Measurements from ENCODE around the gene MAGI1.
"Not testable (repeated sequence)": the region's sequence is repeated elsewhere in the genome, so short reads cannot be mapped to it uniquely, and the experiment has no call there.

MAGI1 gene

DNA sequence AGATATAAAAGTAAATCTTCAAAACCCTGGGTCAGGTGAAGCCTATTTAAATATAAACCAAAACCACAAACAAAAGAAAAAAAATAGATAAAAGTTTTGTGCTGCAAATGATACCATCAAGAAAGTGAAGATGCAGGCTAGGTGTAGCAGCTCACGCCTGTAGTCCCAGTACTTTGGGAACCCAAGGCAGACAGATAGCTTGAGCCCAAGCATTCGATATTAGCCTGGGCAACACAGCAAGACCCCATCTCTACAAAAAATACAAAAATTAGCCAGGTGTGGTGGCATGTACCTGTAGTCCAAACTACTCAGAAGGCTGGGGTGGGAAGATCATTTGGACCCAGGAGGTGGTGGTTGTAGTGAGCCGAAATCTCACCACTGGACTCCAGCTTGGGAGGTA is 164.8 kb downstream of the MAGI1 start:
- no peak for DNase-seq (ENCODE audit: low read depth)

GRCh38 chr3:65873028-65873427 is 165.7 kb downstream of the MAGI1 start:
- DNase-seq (ENCODE audit: low read depth), result no peak

GRCh38 chr3:65871305-65872141 is 167.2 kb downstream of the MAGI1 start:
- no peak for DNase-seq (ENCODE audit: low read depth)

GRCh38 chr3:65869798-65870197 is 168.9 kb downstream of the MAGI1 start:
- no peak for DNase-seq (ENCODE audit: low read depth)

- no peak for DNase-seq (ENCODE audit: low read depth)
These were observed 171.1 kb downstream of the MAGI1 start for GRCh38 chr3:65867463-65868210.

- no peak for DNase-seq (ENCODE audit: low read depth)
These were observed 174.3 kb downstream of the MAGI1 start for GRCh38 chr3:65864357-65864904.

DNA sequence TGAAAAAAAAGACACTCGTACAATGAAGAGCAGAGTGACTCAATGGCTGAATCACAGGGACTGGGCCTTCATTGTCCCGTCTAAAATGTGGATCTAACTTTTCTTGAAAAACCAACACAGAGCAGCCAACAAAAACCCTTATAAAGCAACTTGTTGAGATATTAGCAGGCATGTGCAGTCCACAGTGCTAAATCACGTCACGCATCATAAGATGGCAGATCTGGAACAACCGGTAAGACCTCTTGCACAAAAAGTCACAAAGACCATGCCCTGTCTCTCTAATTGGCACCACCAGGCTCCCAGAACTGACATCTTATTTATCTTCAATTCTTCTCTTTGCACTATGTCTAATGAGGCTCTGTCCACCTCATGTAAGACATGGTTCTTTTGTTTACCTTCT is 177.0 kb downstream of the MAGI1 start:
- no peak for DNase-seq (ENCODE audit: low read depth)

DNA sequence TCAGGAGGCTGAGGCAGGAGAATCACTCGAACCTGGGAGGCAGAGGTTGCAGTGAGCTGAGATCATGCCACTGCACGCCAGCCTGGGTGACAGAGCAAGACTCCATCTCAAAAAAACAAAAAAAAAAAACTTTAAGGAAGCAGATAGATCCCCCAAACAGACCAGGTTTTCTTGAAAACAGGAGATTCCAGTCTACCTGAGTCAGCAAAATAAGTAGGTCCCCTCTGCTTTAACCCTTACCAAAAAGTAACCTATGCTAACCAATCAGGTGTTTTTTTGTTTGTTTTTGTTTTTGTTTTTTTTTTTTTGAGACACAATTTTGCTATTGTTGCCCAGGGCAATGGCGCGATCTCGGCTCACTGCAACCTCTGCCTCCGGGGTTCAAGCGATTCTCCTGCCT is 179.1 kb downstream of the MAGI1 start:
- DNase-seq (ENCODE audit: low read depth), result not testable (repeated sequence)

GRCh38 chr3:65858749-65859148 is 180.0 kb downstream of the MAGI1 start:
- DNase-seq (ENCODE audit: low read depth), result no peak

DNA sequence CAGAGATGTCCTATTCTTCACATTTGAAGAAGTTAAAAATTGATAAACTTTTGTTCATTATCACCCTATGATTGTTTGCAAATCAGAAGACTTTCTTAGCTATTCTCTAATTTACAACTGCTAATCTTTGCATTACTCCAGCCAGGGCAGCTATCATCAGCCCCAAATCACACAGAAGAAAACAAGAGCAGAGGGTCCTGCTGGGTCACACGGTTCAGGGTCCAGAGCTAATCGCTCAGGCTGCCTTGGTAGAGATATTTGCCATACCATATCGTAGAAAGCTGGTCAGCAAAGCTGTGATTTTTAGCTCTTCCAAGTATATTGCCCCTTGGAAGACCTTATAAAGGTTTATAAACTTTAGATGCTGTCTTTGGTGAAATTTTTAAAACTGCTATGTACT is 181.4 kb downstream of the MAGI1 start:
- DNase-seq (ENCODE audit: low read depth), result no peak

DNA sequence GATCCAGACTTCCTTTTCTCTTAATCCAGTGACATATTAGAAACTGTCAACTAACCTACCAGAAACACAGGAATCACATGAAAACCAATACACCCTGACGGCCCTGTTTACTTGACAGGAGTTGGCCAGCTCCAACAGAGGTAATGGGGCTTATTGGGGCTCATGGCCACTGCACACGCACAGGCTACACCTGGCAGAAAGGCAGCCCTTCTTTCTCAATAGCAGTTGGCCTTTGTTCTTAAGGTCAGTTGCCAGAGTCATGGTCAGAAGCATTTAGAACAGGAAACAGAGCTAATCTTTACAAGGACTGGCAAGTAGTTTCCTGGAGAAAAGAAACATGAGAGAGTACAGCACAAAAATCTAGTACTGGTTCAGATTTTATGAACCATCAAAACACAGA is 181.8 kb downstream of the MAGI1 start:
- DNase-seq (ENCODE audit: low read depth), result no peak

- no peak for DNase-seq (ENCODE audit: low read depth)
These were observed 183.2 kb downstream of the MAGI1 start for GRCh38 chr3:65855370-65856100.

- no peak for DNase-seq (ENCODE audit: low read depth)
These were observed 184.0 kb downstream of the MAGI1 start for GRCh38 chr3:65854606-65855304.

- DNase-seq (ENCODE audit: low read depth), result peak; percentile 69
These were observed 186.9 kb downstream of the MAGI1 start for GRCh38 chr3:65851827-65852226.

DNA sequence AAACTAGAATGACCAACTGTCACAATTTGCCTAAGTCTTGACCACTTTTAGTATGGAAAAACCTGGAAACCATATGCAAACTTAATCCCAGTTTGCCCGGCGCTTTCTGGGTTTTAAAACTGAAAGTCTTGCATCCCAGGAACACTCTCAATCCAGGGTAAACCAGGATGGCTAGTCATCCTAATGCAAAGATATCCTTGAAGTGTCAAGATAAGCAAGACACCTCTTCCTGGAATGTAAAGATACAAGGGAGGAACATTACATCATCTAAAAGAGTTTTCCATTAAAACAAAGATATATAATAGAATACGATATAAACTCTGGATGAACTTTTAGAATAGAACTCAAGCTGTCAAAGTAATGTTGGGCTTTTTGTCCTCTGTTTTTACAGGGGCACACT is 188.5 kb downstream of the MAGI1 start:
- DNase-seq (ENCODE audit: low read depth), result no peak

- no peak for DNase-seq (ENCODE audit: low read depth)
These were observed 190.7 kb downstream of the MAGI1 start for GRCh38 chr3:65848024-65848423.

DNA sequence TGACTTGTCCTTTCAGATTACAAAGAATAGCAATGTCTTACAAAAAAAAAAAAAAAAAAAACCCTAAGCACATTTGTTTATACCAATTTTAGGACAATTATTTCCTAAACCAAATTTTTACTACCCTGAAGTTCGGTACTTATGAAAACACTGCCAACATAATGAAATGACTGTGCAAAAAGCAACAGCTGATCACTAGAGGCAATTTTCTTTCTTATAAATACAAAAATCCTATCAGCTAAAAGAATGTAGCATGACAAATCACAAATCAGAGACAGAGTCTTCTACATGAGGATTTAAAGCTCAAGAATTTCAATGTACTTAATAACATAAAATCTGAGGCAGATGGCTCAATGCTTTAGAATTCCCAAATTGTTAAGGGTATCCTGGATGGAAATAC is 191.8 kb downstream of the MAGI1 start:
- DNase-seq (ENCODE audit: low read depth), result no peak

DNA sequence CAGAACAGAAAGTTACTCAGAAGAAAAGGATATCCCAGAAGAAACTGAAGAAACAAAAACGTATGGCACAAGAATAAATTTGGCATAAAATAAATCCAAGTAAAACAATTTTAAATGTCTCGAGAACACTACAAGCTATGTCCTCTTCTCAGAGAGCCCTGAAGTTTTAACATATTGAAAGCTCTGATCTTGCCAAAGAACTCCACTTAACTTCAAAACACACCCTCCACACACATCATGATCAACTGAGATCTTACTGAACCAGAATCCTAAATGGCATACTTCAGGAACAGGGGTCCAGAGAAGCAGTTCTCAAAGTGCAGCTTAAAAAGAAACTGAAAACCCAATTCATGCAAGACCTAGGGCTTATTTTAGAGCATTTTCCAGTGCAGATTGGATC is 194.3 kb downstream of the MAGI1 start:
- no peak for DNase-seq (ENCODE audit: low read depth)

DNA sequence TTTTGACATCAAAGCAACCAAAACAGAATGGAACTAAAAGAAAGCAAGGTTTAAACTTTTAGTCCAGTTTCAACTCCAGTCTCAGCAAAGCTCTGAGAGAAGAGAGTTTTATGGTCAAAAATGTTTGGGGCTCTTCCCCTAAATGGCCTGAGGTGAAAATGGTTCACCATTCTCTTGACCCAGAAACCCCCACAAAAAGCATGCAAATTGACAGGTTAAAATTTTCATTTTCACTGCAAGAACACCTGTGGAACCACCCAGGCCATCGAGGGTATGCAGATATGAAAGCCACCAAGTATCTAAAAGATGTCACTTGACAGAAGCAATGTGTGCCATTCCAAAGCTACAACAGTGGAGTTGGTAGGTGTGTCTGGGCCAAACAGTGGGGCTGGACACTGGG is 195.0 kb downstream of the MAGI1 start:
- DNase-seq (ENCODE audit: low read depth), result no peak

GRCh38 chr3:65837604-65838003 is 201.1 kb downstream of the MAGI1 start:
- DNase-seq (ENCODE audit: low read depth), result no peak

DNA sequence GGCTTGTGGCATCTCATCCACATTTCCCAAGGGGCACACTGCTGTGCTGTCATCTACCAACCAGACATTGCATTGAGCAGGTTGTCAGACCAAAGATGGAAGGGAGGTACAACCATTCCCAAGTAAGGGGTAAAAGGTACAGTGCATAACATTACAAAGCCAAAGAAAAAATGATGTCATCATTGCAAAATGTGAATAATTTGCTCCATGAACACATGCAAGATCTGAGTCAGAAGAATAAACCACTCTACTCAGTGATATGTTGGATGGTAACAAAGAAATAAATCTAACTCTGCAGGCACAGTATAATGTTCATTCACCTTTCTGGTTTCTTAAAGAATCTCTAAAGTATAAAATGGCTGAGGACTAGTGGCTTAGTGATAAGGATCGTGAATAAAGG is 202.7 kb downstream of the MAGI1 start:
- DNase-seq (ENCODE audit: low read depth), result no peak

All from HS-5 (cell line).